RKO (cell line): ENCODE data around the gene BRD7.

Experiments
- DNase-seq: peaks from one replicate; pipeline ENCODE4 v3.0.0-alpha.2; 2016; ENCODE audit warnings: low spot score

BRD7 gene

GRCh38 chr16:50368410-50369132 is at the start of gene BRD7:
BRD7 (minus strand) TSS chr16:50368988; CDS start chr16:50368774, 214 bp downstream.
- peak; percentile 69 for DNase-seq

GRCh38 chr16:50416388-50416787 is 47.6 kb upstream of the BRD7 start:
- DNase-seq: no peak

- DNase-seq: no peak
Measured at GRCh38 chr16:50414152-50414551, 45.4 kb upstream of the BRD7 start.

GRCh38 chr16:50411034-50411433 is 42.2 kb upstream of the BRD7 start:
- DNase-seq: no peak

GRCh38 chr16:50408001-50408561 is 39.3 kb upstream of the BRD7 start:
- no peak for DNase-seq

GRCh38 chr16:50407351-50407750 is 38.6 kb upstream of the BRD7 start:
- no peak for DNase-seq

- DNase-seq: no peak
Measured at GRCh38 chr16:50403491-50403890, 34.7 kb upstream of the BRD7 start.

GRCh38 chr16:50402298-50402895 is 33.6 kb upstream of the BRD7 start:
- DNase-seq: no peak

GRCh38 chr16:50401355-50401754 is 32.6 kb upstream of the BRD7 start:
- no peak for DNase-seq

- DNase-seq: peak; percentile 28
Measured at GRCh38 chr16:50400967-50401348, 32.2 kb upstream of the BRD7 start.

- no peak for DNase-seq
Measured at GRCh38 chr16:50400312-50400966, 31.7 kb upstream of the BRD7 start.

GRCh38 chr16:50399411-50399810 is 30.6 kb upstream of the BRD7 start:
- DNase-seq: no peak

GRCh38 chr16:50398336-50398735 is 29.5 kb upstream of the BRD7 start:
- DNase-seq: no peak

GRCh38 chr16:50396761-50397535 is 28.2 kb upstream of the BRD7 start:
- peak; percentile 46 for DNase-seq

- no peak for DNase-seq
Measured at GRCh38 chr16:50395763-50396710, 27.2 kb upstream of the BRD7 start.

GRCh38 chr16:50393858-50394802 is 25.3 kb upstream of the BRD7 start:
- DNase-seq: no peak

GRCh38 chr16:50393416-50393815 is 24.6 kb upstream of the BRD7 start:
- DNase-seq: no peak

- no peak for DNase-seq
Measured at GRCh38 chr16:50390914-50391716, 22.3 kb upstream of the BRD7 start.

- DNase-seq: no peak
Measured at GRCh38 chr16:50390371-50390771, 21.6 kb upstream of the BRD7 start.
